Transverse colon (tissue), 4 donors: ENCODE data around the gene TMEM119.

Experiments
- POLR2A ChIP-seq: fragments of 450-650 bp; IDR thresholded peaks from one replicate; pipeline ENCODE4 v1.6.1; 2016; ENCODE audit warnings: antibody characterized with exemption, mild to moderate bottlenecking, moderate library complexity
- POLR2AphosphoS5 ChIP-seq, 3 donors: sonication (generic); formaldehyde crosslinking; IDR thresholded peaks; one replicate each; pipeline ENCODE4 v1.6.1; 2016; ENCODE audit warnings: antibody characterized with exemption in 3 of 3
- TF ChIP-seq, protein P1 (sequence below), 5 experiments: fragments of 200-600 bp in 3 of 5; fragments of 450-650 bp in 2 of 5; sonication (generic) in 3 of 5; IDR thresholded peaks; 1 replicate in 2 of 5; 2 replicates in 3 of 5; pipeline ENCODE4 v1.5.1; 2016 to 2017; ENCODE audit warnings: antibody characterized with exemption in 5 of 5, inconsistent platforms in 3 of 5, mild to moderate bottlenecking in 2 of 5, moderate library complexity in 1 of 5

DNA sequence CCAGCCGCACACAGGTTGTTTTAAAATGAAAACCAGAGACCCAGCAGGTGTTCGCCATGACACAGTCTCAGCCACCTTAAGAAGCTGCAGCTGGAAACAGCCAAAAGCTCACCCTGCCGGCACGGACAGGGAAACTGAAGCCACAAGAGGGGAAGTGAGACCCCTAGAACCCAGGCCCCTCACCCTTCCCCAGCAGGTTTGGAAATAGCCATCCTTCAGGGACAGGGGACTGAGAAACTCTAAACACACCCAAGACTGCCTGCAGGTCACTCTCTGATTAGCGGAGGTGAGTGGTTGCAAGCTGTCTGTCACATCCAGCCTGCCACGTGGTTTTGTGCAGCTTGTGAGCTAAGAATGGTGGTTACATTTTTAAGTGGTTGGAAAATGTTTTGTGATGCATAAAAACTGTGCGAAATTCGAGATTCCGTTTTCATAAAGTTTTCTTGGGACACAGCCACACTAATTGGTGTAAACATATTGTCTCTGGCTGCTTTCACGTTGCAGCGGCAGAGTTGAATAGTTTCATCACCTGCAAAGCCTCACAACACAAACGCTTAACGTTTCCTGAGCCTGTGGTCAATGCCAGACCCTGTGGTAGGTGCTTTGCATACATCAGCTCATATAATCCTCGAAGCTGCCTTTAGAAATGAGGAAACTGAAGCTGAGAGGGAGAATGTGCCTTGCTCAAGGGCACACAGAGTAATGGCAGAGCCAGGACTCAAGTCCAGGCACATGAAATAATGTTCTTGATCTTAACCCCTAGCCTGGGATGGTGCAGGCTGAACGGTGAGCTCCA is 37.5 kb upstream of the TMEM119 start:
- TF ChIP-seq, protein P1, sequence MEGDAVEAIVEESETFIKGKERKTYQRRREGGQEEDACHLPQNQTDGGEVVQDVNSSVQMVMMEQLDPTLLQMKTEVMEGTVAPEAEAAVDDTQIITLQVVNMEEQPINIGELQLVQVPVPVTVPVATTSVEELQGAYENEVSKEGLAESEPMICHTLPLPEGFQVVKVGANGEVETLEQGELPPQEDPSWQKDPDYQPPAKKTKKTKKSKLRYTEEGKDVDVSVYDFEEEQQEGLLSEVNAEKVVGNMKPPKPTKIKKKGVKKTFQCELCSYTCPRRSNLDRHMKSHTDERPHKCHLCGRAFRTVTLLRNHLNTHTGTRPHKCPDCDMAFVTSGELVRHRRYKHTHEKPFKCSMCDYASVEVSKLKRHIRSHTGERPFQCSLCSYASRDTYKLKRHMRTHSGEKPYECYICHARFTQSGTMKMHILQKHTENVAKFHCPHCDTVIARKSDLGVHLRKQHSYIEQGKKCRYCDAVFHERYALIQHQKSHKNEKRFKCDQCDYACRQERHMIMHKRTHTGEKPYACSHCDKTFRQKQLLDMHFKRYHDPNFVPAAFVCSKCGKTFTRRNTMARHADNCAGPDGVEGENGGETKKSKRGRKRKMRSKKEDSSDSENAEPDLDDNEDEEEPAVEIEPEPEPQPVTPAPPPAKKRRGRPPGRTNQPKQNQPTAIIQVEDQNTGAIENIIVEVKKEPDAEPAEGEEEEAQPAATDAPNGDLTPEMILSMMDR (IDR thresholded peaks at IDR 0.05), result no peak
- TF ChIP-seq POLR2AphosphoS5 (IDR thresholded peaks at IDR 0.05) (peak in 2 of 3 donors; percentile 60 to 94), POLR2A (peak; percentile 59)
